Fibroblast of skin of left quadriceps (primary cell): Measurements from ENCODE around the gene SPATA31D1.

Source experiments
- DNase-seq, 2 experiments: peaks; one replicate each; pipeline ENCODE4 v3.0.0-alpha.2; 2013; ENCODE audit warnings: low read depth in 2 of 2

Gene SPATA31D1

DNA sequence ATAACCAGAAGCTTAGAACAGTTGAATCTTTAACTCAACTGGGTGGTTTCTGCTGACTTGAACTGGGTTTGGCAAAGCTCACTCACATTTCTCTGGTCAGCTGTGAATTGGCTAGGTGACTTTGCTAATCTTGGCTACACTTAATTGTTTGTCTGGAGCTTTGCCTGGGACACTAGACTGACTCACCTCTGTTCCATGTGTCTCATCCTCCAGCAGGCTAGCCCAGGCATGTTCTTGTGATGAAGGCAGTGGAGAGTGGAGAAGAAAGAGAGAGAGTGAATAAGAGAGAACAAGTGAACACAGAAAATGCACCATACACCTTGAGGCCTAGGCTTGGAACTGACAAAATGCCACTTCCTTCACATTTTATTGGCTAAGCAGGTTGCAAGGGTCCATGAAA is 32.6 kb downstream of the SPATA31D1 start:
- peak; percentile 74 to 77 for DNase-seq

DNA sequence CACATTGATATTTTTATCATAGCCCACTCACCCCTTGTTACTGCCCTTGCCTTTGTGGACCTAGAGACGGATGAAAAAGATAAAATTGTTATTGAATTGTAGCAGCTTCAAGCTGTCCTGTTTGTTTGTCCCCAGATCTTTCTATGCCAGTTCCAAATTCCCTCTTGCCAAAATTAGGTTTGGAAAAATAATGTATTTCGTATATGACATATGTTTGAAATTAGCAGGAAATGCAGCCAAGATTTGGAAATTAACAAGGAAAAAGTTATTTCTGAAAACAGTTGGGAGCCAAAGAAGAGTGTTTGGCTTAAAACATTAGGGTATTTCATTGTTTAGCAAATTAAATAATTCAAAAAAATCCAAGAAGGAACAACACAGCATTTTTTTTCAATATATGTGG is 33.5 kb downstream of the SPATA31D1 start:
- DNase-seq, result peak in 1 of 2 experiments; percentile 7

DNA sequence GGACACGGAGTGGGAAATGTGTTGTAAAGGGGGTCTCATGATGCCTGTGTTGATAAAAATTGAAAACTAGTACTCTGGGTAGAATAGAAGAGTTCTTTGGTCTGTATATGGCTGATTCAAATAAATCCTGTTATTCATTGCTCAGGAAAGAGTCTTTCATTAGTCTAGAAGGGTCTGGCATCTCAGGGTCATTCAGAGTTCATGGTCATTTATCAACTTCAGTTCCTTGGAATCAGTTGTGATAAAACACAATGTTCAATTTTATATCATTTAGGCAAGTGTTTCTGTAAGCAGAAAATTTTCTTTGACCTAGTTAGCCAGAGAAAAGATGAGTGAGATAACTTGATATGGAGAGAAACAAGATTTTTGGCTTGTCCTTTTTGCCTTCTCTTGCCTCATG is 36.3 kb downstream of the SPATA31D1 start:
- DNase-seq, result no peak

DNA sequence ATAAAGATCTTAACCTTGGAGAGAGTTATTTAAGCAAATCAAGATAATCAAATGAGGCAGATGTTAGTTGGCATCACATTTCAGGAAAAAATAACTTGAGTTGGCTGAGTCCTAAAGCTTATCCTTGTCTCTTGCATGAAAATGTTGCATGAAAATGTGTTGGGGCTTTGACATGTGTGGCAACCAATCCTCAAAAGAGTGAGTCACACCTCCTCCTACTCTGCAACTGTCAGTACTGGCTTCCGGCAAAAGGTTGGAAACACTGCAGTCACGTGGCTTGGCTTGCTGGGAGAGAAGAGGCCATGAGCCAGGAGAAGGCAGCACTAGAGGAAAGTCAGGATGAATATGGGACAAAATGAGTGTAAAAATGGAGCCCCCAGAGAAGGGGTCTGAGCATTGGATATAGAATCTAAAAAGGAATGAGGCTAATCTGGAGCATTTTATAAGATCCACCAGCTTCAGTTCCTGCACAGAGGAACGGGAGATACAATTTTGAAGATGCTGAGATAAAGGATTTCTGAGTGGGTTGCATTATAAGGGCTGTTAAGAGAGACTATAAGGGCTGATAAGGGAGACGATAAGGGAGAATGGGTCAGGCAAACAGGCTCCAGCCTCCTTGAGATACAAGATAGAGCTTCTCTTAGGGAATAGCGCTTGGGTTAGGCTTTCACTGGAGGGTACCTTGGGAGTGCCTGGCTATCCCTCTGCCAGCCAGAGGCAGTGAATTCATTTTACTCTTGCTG is 43.1 kb downstream of the SPATA31D1 start:
- DNase-seq, result peak; percentile 25 to 27

DNA sequence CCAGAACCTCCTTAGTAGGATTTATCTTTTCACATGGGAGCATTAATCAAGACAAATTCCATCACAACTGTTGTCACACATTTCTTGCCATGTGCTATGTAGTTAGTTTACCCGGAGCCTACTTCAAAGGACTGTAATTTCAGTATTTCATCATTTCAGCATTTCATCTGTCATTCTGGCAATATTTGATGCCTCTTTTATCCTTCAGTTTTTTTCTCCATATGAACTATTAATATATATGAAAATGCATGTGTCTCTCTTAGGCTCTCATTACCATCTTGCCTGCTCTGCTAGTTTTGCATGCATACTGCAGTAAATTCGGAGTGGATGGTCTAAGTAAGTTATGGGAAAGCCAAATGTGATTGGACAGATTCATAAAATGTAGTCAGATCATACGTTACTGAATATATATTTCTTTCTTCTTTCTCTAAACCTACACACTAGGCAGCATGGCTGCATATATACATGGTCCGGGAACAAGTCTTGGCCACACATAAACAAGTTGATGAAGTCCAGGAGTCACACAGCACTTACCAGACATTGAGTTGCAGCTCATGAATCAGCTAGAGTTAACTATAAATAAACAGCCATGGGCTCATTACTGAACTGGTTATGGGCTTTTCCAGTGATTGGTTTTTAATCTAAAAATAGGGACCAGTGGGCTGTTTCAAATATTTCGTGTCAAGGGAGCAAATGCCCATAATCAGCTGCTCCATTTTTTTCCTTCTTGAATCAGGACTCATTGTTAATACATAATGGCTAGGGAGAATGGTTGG is 46.6 kb downstream of the SPATA31D1 start:
- no peak for DNase-seq

DNA sequence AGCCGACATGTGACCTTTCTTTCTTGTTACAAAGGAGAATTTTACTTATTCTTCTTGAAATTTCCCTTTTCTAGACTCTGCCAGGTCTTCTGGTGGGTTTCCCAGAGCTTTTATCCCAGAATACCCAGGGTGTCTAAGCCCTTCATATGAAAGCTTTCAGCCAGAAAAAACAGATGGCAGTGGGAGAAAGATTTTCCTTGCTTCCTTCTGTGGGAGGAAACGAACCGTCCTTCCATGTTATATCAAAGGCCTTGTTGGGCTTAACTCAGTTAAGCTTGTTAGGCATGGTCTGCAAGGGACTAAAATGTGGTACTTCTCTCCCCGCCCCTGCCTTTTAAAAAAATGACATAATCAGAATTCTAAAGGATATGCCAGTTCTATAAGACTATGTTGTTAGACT is 47.5 kb downstream of the SPATA31D1 start:
- no peak for DNase-seq

DNA sequence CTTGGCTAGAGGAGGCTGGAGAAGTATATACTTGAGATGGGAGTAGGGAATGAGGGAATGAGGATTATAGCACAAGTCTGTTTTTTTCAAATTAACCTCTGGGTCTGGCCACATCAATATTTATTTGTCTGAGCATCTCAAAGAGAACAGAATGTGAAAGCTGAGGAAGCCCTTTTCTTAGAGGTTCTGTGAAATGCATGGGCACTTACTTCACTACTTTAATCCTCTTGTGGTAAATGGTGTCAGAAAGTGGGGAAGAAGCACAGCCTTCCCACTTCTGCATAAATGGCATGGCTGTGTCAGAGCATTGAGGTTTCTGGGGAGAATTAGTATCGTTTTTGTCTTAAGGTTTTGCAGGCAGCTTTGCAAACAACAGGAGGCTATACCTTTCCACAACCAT is 48.6 kb downstream of the SPATA31D1 start:
- no peak for DNase-seq

DNA sequence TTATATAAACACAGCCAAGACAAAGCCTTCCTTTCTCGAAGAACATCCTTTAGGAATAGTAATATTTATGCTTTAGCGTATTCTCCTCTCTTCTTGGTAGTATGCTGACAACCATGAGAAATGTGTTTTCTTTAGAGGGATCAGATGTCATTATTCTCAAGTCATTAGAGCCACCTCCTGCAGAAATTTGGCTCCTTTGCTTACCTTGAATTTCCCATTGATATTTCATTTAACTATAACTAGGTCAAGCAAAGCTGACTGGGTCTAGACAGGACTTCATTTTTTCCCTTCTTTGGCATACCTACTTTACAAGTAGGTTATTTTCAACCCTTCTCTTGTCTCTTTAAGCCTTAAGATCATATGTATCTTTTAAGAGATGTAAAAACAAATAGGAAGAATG is 50.3 kb downstream of the SPATA31D1 start:
- DNase-seq, result no peak
